Germinal center (tissue), 1 donor: ENCODE measurements around the gene KCNK6.
"Not testable (repeated sequence)": the region's sequence is repeated elsewhere in the genome, so short reads cannot be mapped to it uniquely, and the experiment has no call there.

Source experiments
- DNase-seq: peaks from one replicate; pipeline ENCODE4 v3.0.0; 2012; ENCODE audit warnings: mixed read lengths, low spot score

KCNK6 gene

DNA sequence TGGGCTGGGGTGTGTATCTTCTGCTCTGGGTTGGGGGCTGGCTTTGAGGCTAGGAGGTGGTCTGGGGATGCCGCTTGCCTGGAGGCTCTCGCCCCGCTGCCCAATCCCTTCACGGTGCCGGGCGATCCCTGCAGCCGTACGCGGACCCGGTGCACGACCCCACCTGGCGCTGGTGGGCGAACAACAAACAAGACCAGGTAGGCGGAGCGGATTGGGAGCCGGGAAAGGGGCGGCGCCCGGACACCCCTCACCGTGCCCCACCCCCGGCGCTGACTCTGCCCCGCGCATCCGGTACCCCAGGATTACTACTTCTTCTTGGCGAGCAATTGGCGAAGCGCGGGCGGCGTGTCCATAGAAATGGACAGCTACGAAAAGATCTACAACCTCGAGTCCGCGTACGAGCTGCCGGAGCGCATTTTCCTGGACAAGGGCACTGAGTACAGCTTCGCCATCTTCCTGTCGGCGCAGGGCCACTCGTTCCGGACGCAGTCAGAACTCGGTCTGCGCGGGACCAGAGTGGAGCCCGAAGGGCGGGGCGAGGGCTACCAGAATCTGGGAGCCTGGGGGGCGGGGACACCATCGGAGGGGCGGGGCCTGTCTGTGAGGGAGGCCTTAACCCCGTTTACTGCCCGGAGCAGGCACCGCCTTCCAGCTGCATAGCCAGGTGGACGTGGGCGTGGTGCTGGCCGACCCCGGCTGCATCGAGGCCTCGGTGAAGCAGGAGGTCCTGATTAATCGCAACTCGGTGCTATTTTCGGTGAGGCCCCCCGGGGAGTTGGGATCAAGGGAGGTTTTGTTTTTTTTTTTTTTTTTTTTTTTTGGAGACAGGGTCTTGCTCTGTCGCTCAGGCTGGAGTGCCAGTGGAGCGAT lies 42.7 kb downstream of the KCNK6 start:
- DNase-seq, result peak; percentile 82

GRCh38 chr19:38362946-38363688 lies 43.5 kb downstream of the KCNK6 start:
- DNase-seq, result not testable (repeated sequence)

DNA sequence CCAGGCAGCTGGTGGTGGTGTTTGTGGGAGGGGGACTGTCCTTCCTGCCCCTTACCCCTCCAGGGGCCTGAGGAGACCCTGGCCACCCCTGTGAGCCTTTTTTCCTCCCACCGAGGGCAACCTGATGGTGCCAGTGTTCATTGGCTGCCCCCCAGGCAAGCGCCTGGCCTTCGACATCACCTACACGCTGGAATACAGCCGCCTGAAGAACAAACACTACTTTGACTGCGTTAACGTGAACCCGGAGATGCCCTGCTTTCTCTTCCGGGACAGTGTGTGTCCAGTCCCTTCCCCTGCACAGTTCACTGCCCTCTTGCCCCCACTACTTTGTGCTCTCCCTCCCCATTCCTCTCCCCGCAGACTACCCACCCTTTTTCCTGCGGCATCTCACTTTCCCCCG lies 47.4 kb downstream of the KCNK6 start:
- no peak for DNase-seq

GRCh38 chr19:38369584-38369983 lies 49.9 kb downstream of the KCNK6 start:
- no peak for DNase-seq

DNA sequence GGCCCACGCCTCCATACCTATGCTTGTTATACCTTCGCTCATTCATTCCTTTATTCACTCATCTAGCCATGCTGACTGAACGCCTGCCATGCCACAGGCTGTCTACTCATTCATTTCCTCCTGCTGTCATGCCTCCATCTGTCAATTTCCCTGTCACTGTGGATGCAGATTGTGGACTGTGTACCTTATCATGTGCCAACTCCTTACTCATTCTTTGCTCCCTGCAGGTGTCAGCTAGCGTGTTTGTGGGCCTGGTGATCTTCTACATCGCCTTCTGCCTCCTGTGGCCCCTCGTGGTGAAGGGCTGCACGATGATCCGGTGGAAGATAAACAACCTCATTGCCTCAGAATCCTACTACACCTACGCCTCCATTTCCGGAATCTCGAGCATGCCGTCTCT lies 50.7 kb downstream of the KCNK6 start:
- DNase-seq, result no peak

DNA sequence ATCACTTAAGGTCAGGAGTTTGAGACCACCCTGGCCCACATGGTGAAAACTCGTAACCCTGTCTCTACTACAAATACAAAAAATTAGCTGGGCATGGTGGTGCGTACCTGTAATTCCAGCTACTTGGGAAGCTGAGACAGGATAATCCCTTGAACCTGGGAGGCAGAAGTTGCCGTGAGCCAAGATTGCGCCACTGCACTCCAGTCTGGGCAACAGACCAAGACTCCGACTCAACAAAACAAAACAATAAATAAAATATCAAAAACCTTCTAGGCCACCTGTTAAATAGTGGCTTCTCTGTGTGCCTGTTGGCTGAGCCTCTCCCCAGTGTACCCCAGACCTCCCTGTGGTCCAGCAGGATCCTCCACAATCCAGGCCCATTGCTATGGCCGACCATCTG lies 51.4 kb downstream of the KCNK6 start:
- DNase-seq, result no peak

DNA sequence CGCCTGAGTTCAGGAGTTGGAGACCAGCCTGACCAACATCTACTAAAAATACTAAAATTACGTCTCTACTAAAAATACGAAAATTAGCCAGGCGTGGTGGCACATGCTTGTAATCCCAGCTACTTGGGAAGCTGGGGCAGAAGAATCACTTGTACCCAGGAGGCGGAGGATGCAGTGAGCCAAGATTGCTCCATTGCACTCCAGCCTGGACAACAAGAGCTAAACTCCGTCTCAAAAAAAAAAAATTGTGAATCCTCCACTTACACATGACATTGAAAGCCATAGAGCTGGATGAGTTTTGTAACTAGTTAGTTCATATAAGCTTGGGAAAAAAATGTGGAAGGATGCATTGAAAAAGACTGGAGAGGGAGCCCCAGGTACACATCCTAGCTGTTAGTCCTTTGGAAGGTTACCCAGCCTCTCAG lies 54.3 kb downstream of the KCNK6 start:
- no peak for DNase-seq

GRCh38 chr19:38374332-38375097 lies 54.9 kb downstream of the KCNK6 start, which contains the start of gene PSMD8:
TSS of gene PSMD8 (plus strand) at chr19:38374571. CDS start at chr19:38374602, 31 bp downstream.
- DNase-seq, result peak; percentile 98

DNA sequence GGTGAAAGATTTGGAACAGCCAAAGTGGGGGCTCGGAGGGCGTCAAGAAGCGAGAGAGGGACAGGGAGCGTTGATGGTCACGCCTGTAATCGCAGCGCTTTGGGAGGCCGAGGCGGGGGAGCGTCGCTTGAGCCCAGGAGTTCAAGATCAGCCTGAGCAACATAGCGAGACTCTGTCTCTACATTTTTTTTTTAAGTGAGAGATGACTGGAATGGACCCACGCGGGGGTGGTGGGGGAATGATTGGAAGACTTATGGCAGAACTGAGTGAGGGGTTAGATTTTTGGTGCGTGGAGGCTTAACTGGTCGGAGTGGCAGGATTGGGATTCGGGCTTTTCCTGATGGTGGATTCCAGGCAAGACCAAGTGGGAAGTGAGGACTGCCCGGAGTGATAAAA lies 55.5 kb downstream of the KCNK6 start:
- no peak for DNase-seq

GRCh38 chr19:38375748-38376147 lies 56.1 kb downstream of the KCNK6 start:
- DNase-seq, result no peak

DNA sequence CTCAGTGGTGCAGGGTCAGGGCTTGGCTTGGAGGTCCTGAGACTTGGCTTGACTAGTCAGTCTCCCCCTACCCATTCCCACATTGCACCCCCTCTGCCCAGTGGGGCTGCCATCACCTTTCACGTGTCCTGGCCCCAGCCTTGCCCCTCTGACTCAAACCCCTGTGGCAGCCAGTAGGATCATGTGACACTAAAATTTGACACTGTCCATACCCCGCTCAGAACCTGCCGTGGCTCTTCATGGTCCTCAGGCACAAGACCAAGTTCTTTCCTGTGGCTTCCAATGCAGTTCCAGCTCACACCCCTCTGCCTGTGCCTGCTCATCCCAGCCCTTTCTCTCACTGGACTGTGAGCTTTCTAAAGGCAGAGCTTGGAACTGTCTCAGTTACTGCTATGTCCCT lies 56.9 kb downstream of the KCNK6 start:
- DNase-seq, result no peak

DNA sequence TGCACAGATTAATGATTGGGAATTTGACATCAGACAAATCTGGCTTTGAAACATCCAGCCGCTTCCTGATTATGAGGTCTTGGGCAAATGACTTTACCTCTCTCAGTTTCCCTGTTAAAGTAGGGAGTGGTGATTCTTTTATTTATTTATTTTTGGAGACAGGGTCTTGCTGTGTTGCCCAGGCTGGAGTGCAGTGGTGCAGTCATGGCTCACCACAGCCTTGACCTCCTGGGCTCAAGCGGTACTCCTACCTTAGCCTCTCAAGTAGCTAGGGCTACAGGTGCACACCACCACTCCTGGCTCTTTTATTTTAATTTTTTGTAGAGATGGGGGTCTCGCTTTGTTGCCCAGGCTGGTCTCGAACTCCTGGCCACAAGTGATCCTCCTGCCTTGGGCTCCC lies 57.4 kb downstream of the KCNK6 start:
- DNase-seq, result no peak

- no peak for DNase-seq
Observed at GRCh38 chr19:38378866-38379265, 59.2 kb downstream of the KCNK6 start.

DNA sequence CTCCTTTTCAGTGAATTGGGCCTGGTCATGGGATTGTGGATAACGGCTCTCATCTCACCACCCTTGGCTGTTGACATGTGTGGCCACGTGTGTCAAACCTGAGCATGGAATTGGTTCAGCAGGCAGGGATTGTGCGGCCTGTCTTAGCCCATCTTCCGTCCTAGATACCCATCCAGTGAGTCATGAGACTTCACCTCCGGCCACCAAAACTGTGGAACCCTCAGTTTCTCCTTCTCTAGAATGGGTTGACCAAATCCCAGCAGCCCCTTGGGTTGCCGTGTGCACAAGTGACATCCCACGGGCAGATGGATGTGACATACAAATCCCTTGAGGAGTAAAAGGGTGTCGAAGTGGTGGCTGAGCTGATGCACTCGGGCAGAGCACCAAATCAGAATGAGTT lies 61.5 kb downstream of the KCNK6 start:
- no peak for DNase-seq
